Fibroblast of skin of left biceps (primary cell): ENCODE results near the gene SLC24A5.
A peak's percentile ranks its signal among the peaks of the same experiment; 100 is the strongest.

ENCODE experiments used
- DNase-seq, 2 experiments: peaks; one replicate each; pipeline ENCODE4 v3.0.0-alpha.2; 2013; ENCODE audit warnings: low read depth in 2 of 2

Gene SLC24A5

DNA sequence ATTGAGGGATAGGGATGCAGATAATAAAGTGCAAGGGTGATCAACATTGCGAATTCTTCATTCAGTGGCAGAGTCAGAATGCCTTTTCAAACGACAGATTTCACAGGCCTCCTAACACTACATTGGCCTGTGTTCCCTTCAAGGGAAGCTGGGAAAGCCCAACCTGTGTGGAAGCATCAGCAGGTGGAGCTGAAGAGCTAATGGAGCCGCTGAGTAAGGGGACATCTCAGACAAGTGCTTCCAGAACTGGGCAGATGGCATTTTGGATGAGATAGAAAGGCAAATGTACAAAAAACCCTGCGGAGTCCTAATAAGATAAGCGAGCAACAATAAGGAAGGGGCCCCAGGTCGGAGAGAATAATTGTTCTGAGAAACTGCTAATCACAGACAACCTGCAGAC, 8.5 kb upstream of the SLC24A5 start:
- no peak for DNase-seq

DNA sequence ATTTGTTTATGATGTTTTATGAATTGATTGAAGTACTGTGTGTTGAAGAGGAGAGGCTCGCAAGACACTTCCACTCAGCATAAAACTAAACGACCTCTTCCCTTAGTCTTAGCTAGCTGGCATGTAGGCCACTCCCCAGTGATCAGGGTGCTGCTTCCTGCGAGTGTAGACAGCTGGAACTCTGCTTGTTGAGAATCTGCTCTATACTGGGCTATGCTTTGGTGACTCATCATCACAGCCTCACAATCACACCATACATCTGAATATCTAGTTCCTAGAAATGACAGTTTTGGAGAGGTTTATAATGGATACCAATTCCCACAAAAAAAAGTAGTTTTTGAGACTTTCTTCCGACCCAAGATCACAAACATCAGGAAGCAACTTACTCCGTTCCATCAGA, 1.5 kb upstream of the SLC24A5 start:
- no peak for DNase-seq

DNA sequence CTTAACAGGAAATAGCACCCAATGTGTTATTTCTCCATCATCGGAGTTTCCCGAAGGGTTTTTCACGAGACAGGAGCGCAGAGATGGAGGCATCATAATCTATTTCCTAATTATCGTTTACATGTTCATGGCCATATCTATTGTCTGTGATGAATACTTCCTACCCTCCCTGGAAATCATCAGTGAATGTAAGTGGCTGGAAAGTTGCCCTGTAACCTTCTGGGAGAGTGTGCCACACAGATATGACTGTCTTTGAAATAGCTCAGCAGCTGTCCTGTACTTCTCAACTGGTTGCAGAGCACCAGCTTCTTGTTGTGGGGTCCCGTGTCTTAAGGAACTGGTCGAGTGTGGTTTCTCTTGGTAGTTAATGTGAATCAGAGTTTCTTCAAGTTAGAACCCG, 1.1 kb downstream of the SLC24A5 start:
- no peak for DNase-seq

DNA sequence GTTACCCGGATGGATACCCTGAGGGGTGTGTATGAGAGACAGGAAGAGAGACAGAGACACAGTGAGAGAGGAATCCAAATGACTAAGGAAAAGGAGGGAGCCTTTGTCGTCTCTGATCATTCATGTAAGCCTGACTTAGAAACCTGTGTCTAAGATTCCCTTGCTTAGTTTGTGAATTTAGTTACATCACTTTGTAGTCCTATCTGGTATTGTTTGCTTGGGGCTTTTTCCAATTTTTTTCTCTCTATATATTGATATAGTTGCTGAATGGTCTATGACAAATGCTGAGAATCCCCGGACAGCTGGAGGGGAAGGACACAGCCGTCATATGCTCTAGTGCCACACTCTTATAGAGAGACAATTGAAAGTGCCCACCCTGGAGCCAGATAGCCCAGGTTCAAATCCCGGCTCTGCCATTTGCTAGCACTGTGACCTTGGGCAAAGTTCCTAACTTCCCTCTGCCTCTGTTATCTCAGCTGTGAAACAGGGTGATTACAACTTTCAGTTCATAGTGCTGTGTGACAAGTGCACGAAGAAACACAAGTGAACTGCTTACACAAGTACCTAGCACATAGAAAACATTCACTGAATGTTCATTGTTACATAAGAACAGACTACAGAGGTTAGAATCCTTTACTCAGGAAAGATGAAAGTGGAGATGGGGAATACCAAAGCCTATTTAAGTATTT, 6.0 kb downstream of the SLC24A5 start:
- no peak for DNase-seq

DNA sequence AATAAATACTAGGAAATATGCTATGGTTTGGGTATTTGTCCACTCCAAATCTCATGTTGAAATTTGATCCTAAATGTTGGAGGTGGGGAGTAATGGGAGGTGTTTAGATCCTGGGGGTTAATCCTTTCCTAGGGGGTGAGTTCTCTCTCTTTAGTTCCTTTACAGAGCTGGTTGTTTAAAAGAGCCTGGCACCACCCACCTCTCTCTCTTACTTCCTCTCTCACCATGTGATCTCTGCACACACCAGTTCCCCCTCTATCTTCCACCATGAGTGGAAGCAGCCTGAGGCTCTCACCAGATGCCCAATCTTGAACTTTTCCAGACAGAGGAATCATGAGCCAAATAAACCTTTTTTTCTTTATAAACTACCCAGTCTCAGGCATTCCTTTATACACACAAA, 10.5 kb downstream of the SLC24A5 start:
- no peak for DNase-seq

DNA sequence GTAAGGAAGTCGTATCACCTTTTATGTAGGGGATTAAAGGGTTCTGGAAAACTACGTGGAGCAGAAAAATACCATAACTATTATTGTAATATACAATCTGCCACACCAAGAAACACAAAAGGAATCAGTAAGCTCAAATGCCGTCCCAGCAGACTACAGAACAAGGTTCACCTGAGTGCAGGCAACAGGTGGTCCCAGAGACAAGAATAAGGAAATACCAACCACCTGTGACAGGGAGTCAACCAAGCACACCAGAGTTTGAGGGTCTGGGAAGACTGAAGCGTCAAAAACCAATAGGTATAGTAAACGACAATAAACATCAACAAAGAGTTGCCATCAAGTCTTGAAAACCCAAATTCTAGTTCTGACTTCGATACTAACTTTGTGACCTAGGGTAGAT, 12.1 kb downstream of the SLC24A5 start:
- no peak for DNase-seq

DNA sequence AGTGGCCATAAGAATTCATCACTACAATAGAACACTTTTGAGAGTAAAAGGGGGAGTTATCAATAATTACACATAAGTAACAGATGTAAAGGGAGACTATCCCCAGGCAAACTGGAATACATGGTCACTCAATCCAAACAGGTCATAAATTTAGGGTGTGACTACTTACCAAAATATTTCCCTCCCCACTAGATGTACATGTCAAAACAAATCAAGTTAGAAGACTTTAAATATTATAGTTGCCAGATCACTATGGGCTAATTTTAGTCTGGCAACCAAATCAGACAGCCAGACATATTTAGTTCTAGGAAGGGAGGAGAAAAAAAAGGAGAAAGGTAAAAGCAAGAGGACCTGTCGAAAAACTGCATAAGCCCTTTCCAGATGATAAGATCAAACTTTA, 23.1 kb downstream of the SLC24A5 start:
- peak in 1 of 2 experiments; percentile 3 for DNase-seq

DNA sequence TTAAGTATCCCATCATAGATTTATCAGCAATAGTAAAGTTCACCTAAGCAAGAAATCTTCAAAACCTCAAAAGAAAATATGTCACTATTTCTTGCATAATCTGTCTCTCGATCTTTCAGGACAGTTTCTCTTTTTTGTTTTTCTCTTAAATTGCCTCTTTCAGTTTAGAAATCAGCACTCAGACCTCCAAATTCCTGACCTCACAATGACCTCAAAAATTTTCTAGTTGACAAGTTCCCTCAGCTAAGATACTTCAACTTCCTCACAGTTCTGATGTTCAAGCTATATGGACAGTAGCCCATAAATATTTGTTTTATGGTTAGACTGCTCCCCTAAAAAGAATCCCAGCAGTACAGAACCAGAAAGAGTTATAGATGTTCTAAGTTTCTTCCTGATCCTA, 24.1 kb downstream of the SLC24A5 start:
- peak in 1 of 2 experiments; percentile 1 for DNase-seq

DNA sequence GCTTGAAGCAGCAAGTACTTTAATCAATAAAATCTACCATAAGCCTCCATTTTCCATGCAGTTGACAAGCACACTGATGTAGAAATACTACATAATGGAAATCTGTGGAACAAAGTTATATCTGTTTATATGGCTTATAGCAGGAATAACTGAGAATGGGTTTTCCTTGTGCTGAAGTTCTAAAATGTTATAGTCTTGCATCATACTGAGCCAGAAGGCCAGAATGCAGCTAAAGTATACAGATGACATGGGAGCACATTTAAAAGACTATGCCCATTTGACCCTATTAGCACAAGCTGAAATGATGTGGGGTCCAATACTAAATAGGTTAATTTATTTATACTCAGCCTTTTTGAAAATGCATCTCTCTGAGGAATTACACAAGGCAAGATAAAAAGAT, 25.1 kb downstream of the SLC24A5 start:
- no peak for DNase-seq

DNA sequence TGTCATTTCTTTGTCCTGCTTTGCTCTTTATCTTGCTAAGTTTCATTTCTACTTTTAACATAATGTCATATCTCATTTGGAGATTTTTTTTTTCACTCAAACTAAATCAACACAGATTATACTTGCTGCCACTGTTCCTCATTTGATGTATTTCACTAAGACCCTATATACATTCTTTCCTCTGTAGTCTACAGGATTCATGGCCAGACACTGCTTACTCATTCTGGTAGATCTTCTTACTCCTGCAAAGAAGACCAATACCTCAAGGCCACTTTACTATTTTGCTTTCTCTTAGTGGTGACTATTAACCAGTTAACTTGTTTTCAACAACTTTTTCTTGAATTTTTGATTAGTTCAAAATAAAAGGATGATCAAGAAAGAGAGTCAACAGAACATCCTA, 26.6 kb downstream of the SLC24A5 start:
- no peak for DNase-seq

DNA sequence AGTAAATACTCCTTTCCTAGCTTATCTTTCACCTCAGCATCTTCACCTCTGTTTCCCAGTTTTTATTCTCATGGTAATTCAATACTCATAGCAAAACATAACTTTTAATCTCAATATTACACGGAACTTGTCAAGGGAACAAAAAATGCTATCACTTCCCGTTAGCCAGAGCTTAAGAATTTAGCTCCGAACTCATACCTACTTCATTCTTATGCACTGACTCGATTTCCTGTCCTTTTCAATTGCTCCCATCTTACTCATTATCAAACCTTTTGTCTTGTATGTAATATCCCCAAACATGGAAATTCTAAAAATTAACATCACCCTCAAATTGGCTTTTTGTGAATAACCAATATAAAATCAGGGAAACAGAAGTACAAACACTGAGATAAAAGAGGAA, 29.1 kb downstream of the SLC24A5 start:
- DNase-seq = peak; percentile 31 to 44

DNA sequence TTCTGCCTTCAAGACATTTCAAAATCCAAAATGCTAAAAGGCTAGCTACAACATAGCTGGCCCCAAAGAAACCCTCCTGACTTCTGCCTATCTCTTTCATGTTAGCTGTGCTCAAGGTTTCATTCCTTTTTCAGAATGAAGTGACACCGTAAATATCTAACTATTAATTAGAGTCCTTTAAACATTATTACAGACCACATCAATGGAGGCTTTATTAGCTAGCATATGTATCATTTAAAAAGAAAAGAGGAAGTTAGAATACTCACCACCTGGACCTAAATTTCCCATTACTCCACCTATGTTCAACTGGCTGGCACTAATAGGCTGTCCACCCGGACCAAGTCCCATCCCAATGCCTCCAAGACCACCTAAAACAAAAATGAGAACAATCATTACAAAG, 32.7 kb downstream of the SLC24A5 start:
- no peak for DNase-seq

DNA sequence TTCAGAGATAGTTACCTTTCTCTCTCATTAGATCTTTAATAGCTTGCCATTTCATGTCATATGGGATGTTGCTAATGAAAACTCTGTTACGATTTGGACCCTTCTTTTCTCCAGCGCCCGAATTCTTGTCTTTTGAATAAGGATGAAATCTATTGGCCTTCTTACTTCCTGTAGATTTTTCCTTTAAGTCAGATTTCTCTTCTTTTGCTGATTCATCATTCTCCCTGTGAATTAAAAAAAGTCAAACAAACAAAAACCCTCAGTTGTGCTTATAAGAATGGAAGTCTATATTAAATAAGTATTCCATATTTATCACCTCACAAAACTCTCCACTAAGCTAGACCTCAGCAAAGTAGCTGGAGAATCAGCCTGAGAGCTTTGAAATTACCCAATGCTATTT, 47.8 kb downstream of the SLC24A5 start:
- DNase-seq = no peak

DNA sequence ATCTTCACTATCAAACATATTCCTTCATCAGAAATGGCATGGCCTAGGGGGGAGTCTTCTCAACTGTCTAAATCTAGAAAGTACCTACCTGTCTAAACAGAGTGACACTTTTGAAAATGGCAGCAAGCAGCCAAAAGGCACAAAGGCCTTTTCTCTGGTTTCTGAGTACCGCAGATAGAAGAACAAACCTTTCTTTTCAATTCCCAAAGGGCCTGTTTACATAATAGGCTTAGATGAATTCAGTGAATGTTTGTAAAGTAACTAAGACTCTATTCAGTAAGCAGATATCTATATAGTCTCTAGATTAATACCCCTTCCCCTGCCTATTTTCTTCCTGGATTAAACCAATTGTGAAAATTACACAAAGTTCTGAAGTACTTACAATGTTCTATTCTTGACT, 50.2 kb downstream of the SLC24A5 start:
- DNase-seq = no peak

DNA sequence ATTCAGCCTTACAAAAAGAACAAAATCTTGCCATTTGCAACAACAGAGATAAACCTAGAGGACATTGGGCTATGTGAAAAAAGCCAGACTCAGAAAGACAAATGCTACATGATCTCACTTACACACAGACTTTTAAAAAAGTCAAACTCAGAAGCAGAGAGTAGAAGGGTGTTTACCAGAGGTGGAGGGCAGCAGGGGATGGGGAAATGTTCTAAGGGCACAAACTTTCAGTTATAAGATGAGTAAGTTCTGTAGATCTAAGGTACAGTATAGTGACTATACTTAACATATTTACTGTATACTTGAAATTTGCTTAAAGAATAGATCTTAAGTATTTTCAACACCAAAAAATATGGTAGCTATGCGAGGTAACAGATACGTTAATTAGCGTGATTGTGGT, 54.3 kb downstream of the SLC24A5 start:
- no peak for DNase-seq

DNA sequence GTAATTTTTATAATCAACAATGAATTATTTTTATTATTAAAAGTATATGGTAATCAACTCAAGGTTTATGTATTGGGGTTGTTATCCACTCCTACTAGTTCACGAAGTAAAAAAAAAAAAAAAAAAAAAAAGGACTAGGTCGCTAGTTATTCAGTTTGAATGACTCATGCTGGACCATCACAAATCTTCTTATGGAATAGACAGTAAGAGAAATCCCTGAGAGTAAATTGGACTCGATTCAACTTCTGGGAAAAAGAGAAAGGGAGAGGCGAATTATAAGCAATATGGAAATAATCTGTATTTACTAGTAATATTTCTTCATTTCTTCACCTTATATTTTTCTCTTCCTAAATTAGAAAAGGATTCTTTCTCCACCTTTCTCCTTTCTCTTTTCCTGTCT, 55.3 kb downstream of the SLC24A5 start:
- DNase-seq = no peak

DNA sequence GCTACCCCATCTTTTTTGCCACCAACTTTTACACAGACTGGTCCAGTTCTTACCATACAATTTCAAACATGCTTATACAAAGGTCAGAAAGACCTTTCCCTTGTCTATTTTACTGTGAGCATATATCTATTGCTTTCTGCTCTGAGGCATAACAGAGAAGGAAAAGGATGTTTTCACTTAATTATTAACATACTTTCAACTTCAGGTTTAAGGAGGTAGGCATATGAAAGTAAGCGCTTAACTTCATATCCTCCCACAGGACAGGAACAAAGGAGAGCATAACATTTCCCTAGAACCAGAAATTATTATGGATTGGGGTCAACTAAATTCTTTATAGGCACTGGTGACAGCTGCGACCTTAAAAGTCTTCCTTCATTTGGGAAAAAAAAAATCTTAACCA, 56.2 kb downstream of the SLC24A5 start:
- no peak for DNase-seq

DNA sequence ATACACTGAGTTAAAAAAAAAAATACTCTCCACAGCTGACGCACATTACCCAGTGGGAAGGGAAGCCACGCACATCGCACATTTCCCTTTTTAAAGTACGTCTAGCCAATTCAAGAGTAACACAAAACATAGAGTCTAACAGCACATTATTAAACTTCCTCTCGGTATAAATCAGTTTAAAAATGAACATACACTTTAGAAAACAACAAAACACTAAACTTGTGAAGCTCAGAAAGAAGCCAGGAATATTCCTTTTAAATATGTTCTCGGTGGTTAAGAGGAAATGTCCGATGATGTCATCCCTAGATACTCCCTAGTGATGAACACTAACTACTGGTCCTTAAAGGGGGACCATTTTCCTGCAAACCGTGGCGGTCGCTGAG, 56.6 kb downstream of the SLC24A5 start:
- DNase-seq = no peak

DNA sequence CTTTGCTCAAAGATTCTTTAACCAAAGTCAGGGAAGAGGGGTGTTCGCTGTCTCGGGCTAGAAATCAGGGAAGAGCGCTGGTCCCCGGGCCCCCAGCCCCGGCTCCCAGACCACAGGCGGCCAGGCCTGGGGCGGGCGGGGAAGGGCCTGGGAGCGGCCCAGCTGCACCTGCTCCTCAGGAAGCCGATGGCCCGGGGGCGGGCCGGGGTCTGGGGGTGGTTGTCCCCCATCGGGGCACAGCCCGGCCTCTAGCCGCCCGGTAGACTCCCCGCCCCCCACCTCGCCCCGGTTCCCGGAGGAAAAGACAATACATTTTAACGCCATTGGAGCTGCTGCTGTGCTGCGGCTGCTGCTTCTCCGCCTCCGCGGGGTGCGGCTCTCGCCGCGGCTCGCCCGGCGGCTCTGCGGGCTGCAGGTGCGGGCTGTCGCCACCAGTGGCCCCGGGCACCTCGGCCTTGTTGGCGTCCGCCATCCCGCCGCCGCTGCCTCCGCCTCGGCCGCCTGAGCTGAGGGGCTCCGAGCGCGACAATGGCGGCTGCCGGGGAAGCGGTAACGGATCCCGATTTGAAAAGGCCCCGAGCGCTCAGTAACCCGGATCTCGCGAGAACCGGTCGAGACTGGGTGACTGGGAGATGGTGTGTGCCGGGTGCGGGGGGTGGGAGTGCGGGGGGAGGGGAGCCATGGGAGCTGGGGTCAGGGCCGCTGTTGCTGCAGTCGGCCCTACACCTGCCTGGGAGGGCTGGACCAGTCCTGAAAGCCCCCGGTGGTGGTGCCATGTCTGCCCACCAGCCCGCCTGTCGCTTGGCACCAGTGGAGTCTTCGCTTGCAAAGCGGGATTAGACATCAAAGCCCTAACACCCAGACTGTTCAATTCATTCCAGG, 57.2 kb downstream of the SLC24A5 start, which contains the start of gene MYEF2:
Gene MYEF2 (minus strand): TSS at position 530 of the 882 bp plus-strand sequence. CDS start 58 bp downstream, at position 472.
- DNase-seq = peak; percentile 18 to 28

DNA sequence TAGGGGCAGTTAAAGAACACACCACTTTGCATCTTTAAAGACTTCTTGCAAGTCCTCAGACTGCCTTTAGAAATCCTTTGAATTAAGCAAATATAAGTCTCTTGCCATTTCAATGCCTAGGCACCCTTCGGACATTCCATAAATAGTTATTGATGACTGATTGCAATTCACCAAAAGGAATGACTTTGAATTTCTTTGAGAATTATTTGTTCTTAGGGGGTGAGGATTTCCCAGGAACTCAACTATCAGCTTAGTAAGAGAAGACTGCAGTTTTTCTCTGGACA, 57.8 kb downstream of the SLC24A5 start:
- DNase-seq = no peak

DNA sequence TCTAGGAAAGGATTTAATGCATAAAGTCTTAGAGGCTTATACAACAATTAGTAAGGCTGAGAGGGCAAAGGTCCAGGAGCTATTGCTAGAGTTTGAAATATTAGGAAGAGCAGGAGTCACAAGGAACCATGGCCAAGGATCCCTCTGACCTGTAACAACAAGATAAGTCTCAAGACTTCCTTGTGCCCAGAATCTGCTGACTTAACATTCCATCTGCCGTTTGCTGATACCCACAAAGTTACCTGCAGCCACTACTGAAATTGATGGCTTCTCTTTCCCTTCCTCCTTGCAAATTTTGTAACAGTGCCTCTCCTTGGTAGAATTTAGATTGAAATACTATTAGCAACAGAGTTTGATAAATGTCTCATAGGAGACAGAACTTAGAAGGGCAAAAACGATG, 62.0 kb downstream of the SLC24A5 start:
- DNase-seq = no peak

DNA sequence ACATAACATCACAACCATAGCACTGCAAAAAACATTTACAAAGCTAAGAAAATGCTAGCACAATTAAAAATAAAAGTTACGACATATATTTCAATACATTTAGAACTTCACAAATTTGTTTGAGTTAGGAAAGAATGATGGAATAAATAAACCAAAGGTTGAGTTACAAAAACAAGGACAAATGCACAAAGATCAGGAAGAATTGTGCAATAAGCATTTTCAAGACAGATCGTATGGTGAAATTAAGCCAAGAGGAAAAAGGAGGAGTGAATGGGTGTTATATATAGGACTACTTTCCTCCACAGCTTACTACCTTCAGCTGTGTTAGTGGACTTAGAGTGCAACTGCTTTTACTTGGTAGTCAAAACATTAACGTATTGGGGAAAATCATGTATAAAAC, 64.7 kb downstream of the SLC24A5 start:
- DNase-seq = no peak

DNA sequence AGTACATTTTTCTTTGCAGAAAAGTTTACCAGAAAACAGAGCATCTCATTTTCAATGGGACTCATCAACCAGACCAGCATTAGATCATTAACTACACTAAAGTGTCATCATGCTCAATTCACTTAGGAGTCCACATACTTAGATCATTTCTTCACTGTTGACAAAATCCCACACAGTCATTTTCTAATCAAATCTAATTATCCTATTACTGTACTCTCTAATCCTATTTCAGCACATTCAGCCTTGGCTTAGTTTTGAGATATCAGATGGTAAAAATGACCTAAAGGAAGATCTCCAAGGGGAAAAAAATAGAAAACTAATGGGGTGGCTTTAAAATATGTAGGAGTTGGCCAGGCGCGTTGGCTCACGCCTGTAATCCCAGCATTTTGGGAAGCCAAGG, 65.5 kb downstream of the SLC24A5 start:
- DNase-seq = no peak
